Activated T-cell treated with anti-CD3 and anti-CD28 coated beads, Interleukin-2, amount 50 U/mL, for 24 hours (primary cell): Measurements from ENCODE around the gene C9orf153.
"Not testable (repeated sequence)": the region's sequence is repeated elsewhere in the genome, so short reads cannot be mapped to it uniquely, and the experiment has no call there.

Experiments
- DNase-seq: peaks from one replicate; pipeline ENCODE4 v3.0.0-alpha.2; 2020
- H3K27ac Mint-ChIP-seq: 2 replicates; pipeline ENCODE4 v1.8.0; 2020; ENCODE audit warnings: mild to moderate bottlenecking, mixed read lengths
- H3K27me3 Mint-ChIP-seq: 2 replicates; pipeline ENCODE4 v1.8.0; 2020; ENCODE audit warnings: mixed read lengths
- H3K36me3 Mint-ChIP-seq: 2 replicates; pipeline ENCODE4 v1.8.0; 2020; ENCODE audit warnings: low read depth, mixed read lengths
- H3K4me1 Mint-ChIP-seq: 2 replicates; pipeline ENCODE4 v1.8.0; 2020; ENCODE audit warnings: low read depth, mixed read lengths
- H3K4me3 Mint-ChIP-seq: 2 replicates; pipeline ENCODE4 v1.8.0; 2020; ENCODE audit warnings: mild to moderate bottlenecking, moderate library complexity, mixed read lengths
- H3K9me3 Mint-ChIP-seq: 2 replicates; pipeline ENCODE4 v1.8.0; 2020; ENCODE audit warnings: mixed read lengths

The C9orf153 gene

GRCh38 chr9:86246752-86247161 is 12.7 kb downstream of the C9orf153 start:
- H3K36me3 Mint-ChIP-seq, result no peaks in the 10 kb centered on the region
- H3K27ac Mint-ChIP-seq, result no peak overlapping the region
- H3K4me3 Mint-ChIP-seq, result no peak overlapping the region
- peaks cover 16% of the 10 kb centered on the region for H3K27me3 Mint-ChIP-seq
- H3K9me3 Mint-ChIP-seq, result no peaks in the 10 kb centered on the region
- DNase-seq, result no peak
- peaks cover 1% of the 10 kb centered on the region for H3K4me1 Mint-ChIP-seq

GRCh38 chr9:86242071-86242470 is 17.4 kb downstream of the C9orf153 start:
- Mint-ChIP-seq H3K27ac (no peak overlapping the region), H3K9me3 (no peaks in the 10 kb centered on the region), H3K4me3 (no peak overlapping the region), H3K36me3 (no peaks in the 10 kb centered on the region), H3K27me3 (peaks cover 2% of the 10 kb centered on the region), H3K4me1 (peaks cover 7% of the 10 kb centered on the region)
- no peak for DNase-seq

DNA sequence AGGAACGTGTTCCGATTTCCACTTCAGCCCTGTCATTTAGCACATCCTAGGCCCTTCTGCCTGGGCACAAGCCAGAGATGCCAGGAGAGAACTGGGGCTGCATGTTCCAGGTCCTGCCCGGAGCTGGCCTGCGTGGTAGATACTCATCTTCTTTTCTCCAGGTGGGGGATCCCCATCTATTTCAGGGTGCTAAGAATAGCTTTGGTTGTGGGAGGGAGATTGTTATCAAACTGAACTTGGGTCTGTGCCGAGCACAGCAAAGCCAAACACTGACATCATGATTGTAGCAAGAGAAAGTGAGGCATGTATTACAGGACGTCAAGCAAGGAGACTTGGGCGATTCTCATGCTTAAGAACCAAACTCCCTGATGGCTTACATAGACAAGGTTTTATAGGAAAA is 18.2 kb downstream of the C9orf153 start:
- Mint-ChIP-seq H3K27ac (no peak overlapping the region), H3K36me3 (no peaks in the 10 kb centered on the region), H3K4me1 (peaks cover 7% of the 10 kb centered on the region), H3K27me3 (no peaks in the 10 kb centered on the region), H3K9me3 (no peaks in the 10 kb centered on the region), H3K4me3 (no peak overlapping the region)
- DNase-seq, result no peak

DNA sequence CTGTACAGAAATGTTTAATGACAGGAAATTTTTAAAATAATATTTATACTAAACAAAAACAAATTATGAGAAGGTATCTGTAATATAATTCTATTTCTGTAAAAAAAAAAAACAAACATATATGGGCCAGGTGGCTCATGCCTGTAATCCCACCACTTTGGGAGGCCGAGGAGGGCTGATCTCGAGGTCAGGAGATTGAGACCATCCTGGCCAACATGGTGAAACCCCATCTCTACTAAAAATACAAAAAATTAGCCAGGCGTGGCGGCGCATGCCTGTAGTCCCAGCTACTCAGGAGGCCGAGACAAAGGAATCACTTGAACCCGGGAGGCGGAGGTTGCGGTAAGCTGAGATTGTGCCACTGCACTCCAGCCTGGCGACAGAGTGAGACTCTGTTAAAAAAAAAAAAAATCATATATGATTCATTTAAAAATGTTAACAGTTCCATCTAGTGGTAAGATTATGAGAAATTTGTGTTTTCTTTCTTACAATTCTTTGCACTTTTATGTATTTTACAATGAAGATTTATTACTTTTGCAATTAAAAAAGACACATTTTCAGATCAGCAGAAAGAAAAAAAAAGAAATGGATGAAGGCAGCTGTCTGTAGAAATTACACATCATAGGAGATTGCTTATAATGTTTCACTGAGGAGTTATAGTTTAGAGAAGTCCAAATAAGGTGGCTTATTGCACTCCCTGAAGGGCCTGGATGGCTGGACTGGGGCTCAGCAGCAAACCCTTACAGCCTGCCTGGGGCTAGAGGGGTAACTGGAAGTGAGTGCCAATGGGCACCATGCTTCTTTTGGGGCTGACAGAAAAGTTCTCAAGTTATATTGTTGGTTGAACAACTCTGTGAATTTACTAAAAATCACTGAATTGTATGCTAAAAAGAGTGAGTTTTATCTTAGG is 20.3 kb downstream of the C9orf153 start:
- Mint-ChIP-seq H3K27ac (no peak overlapping the region), H3K4me1 (peaks cover 7% of the 10 kb centered on the region), H3K36me3 (no peaks in the 10 kb centered on the region), H3K9me3 (no peaks in the 10 kb centered on the region), H3K4me3 (no peak overlapping the region), H3K27me3 (peaks cover under 1% of the 10 kb centered on the region)
- DNase-seq, result no peak

DNA sequence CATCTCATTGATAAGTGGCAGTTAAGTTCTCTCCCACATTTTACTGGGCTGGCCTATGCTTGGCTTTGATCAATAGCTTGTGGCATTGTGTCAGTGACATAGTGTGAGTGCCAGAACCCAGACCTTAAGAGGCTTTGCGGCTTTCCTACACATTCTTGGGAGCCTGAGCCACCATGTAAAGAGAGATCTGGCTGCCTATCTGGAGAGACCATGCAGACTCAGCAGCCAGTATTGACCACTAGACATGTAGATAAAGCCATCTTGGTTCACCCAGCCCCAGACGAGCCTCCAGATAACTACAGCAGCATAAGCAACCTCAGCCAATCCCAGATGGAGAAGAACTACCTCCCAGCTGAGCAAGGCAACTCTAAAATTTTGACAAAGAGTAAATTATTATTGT is 28.6 kb downstream of the C9orf153 start:
- peaks cover 7% of the 10 kb centered on the region for H3K27me3 Mint-ChIP-seq
- H3K27ac Mint-ChIP-seq, result no peak overlapping the region
- no peaks in the 10 kb centered on the region for H3K36me3 Mint-ChIP-seq
- no peak for DNase-seq
- no peak overlapping the region for H3K4me3 Mint-ChIP-seq
- H3K4me1 Mint-ChIP-seq, result no peaks in the 10 kb centered on the region
- H3K9me3 Mint-ChIP-seq, result no peaks in the 10 kb centered on the region

DNA sequence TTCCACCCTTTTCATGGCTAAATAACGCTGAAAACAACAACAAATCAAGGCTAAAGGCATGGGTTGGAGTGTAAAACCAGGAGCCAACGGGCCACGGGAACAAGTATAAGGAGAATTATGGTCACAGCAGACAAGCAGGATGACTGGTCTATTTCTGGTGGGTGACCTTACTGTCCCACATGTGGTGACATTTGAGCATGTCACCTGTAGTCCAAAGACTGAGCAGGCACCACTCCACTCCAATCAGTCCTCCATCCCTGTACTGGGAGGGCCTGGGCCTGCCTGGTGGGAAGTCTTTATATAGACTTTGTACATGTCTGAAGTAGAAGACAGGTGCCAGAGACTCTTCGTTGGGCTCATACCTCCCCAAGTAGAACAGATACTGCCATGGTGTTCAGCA is 36.8 kb downstream of the C9orf153 start:
- no peak for DNase-seq
- Mint-ChIP-seq H3K4me3 (no peak overlapping the region), H3K27me3 (peaks cover 7% of the 10 kb centered on the region), H3K4me1 (no peaks in the 10 kb centered on the region), H3K27ac (no peak overlapping the region), H3K9me3 (no peaks in the 10 kb centered on the region), H3K36me3 (no peaks in the 10 kb centered on the region)

- H3K36me3 Mint-ChIP-seq, result no peaks in the 10 kb centered on the region
- H3K9me3 Mint-ChIP-seq, result no peaks in the 10 kb centered on the region
- no peak overlapping the region for H3K27ac Mint-ChIP-seq
- DNase-seq, result no peak
- H3K4me3 Mint-ChIP-seq, result no peak overlapping the region
- H3K27me3 Mint-ChIP-seq, result peaks cover 7% of the 10 kb centered on the region
- H3K4me1 Mint-ChIP-seq, result no peaks in the 10 kb centered on the region
Observed at GRCh38 chr9:86219606-86220005, 39.9 kb downstream of the C9orf153 start.

DNA sequence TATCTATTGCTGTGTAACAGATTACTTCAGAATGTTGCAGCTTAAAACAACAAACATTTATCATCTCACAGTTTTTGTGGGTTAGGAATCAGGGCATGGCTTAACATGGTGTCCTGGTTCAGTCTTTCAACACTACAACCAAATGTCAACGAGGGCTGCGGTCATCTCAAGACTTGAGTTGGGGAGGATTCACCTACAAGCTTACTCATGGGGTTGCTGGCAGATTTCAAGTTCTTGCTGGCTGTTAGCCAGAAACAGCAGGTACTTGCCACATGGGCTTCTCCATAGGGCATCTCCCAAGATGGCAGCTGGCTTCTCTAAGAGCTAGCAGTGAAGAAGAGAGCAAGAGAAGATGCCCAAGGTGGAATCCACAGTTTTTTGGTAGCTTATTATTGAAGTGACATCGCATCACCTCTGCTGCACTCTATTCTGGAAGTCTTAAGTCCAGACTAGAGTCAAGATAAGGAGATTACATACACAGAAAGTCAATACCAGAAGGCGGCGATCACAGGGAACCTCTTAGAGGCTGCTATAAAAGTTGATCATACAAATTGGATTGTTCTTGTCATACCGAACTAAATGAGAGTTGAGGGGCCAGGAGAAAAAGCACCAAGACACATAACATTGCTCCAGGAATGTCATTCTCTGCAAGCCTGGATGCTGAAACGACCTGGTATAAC is 42.2 kb downstream of the C9orf153 start:
- no peak for DNase-seq
- Mint-ChIP-seq H3K4me1 (no peaks in the 10 kb centered on the region), H3K4me3 (no peak overlapping the region), H3K36me3 (no peaks in the 10 kb centered on the region), H3K9me3 (no peaks in the 10 kb centered on the region), H3K27me3 (peaks cover 2% of the 10 kb centered on the region), H3K27ac (no peak overlapping the region)

DNA sequence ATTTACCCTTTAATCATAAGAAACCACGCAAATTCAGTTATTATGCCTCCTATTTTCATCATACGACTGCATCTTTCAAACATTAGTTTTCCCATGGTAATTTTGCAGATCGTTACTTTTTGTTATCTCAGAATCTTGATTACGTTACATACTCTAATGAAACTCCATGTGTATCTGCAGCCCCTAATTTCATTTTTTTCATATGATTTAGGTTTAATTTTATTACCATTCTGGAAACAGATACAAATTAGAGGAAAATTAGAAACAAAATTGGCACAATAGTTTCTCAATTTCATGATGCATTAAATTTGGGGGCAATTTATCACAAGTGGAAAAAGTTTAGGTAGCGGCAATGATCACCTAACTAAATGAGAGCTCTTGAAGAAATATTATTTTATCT is 52.3 kb downstream of the C9orf153 start:
- no peak overlapping the region for H3K4me3 Mint-ChIP-seq
- no peak for DNase-seq
- H3K27me3 Mint-ChIP-seq, result peaks cover 4% of the 10 kb centered on the region
- no peaks in the 10 kb centered on the region for H3K36me3 Mint-ChIP-seq
- H3K27ac Mint-ChIP-seq, result no peak overlapping the region
- no peaks in the 10 kb centered on the region for H3K9me3 Mint-ChIP-seq
- no peaks in the 10 kb centered on the region for H3K4me1 Mint-ChIP-seq

DNA sequence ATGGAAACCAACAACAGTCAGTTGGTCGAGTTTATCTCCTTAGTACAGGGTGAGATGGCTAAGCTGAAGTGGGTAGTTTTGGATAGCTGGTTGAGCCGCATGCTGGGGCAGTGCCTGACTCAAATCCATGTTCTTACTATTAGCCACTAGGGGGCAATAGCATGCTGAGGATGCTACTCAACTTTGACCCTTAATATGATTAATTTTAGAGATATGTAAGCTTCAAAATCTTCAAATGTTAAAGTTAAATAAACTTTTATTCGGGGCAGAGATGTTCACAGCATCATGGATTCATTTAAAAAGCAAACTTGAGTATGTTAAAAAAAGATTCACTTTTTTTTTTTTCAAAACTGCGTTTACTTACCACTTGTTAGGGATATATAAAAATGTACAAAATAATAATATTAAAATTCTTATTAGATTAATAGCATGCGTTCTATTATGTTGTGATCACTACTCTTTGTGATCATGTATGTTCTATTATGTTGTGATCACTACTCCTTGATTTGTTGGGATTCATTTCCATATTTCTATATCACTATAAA is 57.0 kb downstream of the C9orf153 start:
- no peaks in the 10 kb centered on the region for H3K36me3 Mint-ChIP-seq
- no peak overlapping the region for H3K4me3 Mint-ChIP-seq
- no peak overlapping the region for H3K27ac Mint-ChIP-seq
- H3K9me3 Mint-ChIP-seq, result no peaks in the 10 kb centered on the region
- DNase-seq, result no peak
- peaks cover 7% of the 10 kb centered on the region for H3K27me3 Mint-ChIP-seq
- no peaks in the 10 kb centered on the region for H3K4me1 Mint-ChIP-seq

- Mint-ChIP-seq H3K9me3 (no peaks in the 10 kb centered on the region), H3K27ac (no peak overlapping the region), H3K4me1 (no peaks in the 10 kb centered on the region), H3K36me3 (no peaks in the 10 kb centered on the region), H3K4me3 (no peak overlapping the region), H3K27me3 (peaks cover 7% of the 10 kb centered on the region)
- DNase-seq, result no peak
Observed at GRCh38 chr9:86201474-86202337, 57.8 kb downstream of the C9orf153 start.

- peaks cover 7% of the 10 kb centered on the region for H3K27me3 Mint-ChIP-seq
- no peaks in the 10 kb centered on the region for H3K9me3 Mint-ChIP-seq
- H3K27ac Mint-ChIP-seq, result no peak overlapping the region
- no peak for DNase-seq
- H3K4me3 Mint-ChIP-seq, result no peak overlapping the region
- H3K36me3 Mint-ChIP-seq, result no peaks in the 10 kb centered on the region
- H3K4me1 Mint-ChIP-seq, result no peaks in the 10 kb centered on the region
Observed at GRCh38 chr9:86200599-86201162, 58.8 kb downstream of the C9orf153 start.

DNA sequence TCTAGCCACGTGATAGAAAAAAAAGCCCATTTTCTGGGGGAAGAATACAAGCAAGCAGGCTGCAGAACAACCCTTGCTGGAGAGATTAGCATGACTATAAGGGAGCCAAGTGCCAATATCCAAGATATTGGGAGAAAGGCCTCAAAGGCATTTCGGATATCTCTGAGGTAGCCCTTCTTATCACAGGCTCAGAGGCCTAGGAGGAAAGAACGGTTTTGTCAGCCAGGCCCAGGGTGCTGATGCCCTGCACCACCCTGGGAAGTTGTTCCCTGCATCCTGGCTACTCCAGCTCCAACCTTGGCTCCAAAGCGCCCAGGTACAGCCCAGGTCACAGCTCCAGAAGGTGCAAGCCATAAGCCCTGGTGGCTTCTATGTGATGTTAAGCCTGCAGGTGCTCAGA is 66.4 kb downstream of the C9orf153 start:
- Mint-ChIP-seq H3K27me3 (peaks cover 2% of the 10 kb centered on the region), H3K4me3 (no peak overlapping the region), H3K27ac (no peak overlapping the region), H3K4me1 (no peaks in the 10 kb centered on the region), H3K36me3 (no peaks in the 10 kb centered on the region), H3K9me3 (peaks cover 24% of the 10 kb centered on the region)
- no peak for DNase-seq

DNA sequence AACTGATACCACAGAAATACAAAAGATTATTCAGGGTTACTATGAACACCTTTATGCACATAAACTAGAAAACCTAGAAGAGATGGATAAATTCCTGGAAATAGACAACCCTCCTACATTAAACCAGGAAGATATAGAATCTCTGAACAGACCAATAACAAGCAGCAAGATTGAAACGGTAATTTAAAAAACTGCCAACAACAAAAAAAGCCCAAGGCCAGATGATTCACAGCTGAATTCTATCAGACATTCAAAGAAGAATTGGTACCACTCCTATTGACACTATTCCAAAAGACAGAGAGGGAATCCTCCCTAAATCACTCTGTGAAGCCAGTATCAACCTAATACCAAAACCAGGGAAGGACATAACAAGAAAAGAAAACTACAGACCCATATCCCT is 68.8 kb downstream of the C9orf153 start:
- not testable (repeated sequence) for H3K4me1 Mint-ChIP-seq, H3K4me3 Mint-ChIP-seq, DNase-seq, H3K36me3 Mint-ChIP-seq, H3K27ac Mint-ChIP-seq
- Mint-ChIP-seq H3K27me3 (peaks cover 11% of the 10 kb centered on the region), H3K9me3 (peaks cover 24% of the 10 kb centered on the region)
